WERI-Rb-1 (cell line): ENCODE results near the gene TNNI2.
"Not testable (repeated sequence)": the region's sequence is repeated elsewhere in the genome, so short reads cannot be mapped to it uniquely, and the experiment has no call there.

Experiments
- DNase-seq: peaks from one replicate; pipeline ENCODE4 v3.0.0-alpha.2; 2020
- H3K27ac ChIP-seq: fragments of 250-450 bp; sonication (Bioruptor Pico); 2 replicates; pipeline ENCODE4 v1.5.1; 2020; ENCODE audit warnings: mild to moderate bottlenecking, moderate library complexity
- H3K27me3 ChIP-seq: fragments of 250-450 bp; sonication (Bioruptor Pico); 2 replicates; pipeline ENCODE4 v1.5.1; 2021; ENCODE audit warnings: mild to moderate bottlenecking, low read depth, moderate library complexity; ENCODE audit not compliant: insufficient read depth, severe bottlenecking
- H3K36me3 ChIP-seq: fragments of 250-450 bp; sonication (Bioruptor Pico); 2 replicates; pipeline ENCODE4 v1.5.1; 2020; ENCODE audit warnings: mild to moderate bottlenecking, moderate library complexity
- H3K4me3 ChIP-seq: 2 replicates; pipeline ENCODE4 v1.5.1; 2011; ENCODE audit warnings: low read depth, mild to moderate bottlenecking, control low read depth, low read length
- H3K9me3 ChIP-seq: fragments of 250-450 bp; sonication (Bioruptor Pico); 2 replicates; pipeline ENCODE4 v1.5.1; 2021; ENCODE audit warnings: mild to moderate bottlenecking, moderate library complexity; ENCODE audit not compliant: severe bottlenecking
- TF ChIP-seq, protein P1 (sequence below): IDR thresholded peaks from 2 replicates; pipeline ENCODE4 v1.5.1; 2011; ENCODE audit warnings: low read depth, mild to moderate bottlenecking, control low read depth, inconsistent platforms, low read length

The TNNI2 gene

DNA sequence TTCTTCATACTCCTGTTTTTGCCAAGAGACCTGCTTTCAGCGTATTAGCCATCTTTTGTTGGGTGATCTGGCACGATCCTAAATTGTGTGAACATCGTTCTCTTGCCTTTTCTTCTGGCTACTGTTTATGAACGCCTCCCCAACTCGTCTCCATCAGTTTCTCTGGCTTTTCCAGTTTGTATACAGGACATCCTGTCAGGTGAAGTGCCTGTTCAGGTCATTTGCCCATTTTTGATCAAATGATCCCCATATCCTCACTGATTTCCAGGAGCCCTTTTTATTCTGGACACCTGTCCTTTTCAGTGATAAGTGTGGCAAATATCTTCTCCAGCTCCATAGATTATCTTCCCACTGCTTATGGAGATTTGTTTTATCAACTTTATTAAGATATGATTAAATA is 26.5 kb upstream of the TNNI2 start:
- Histone ChIP-seq H3K9me3 (peaks cover 7% of the 10 kb centered on the region), H3K36me3 (no peaks in the 10 kb centered on the region), H3K27me3 (peaks cover 97% of the 10 kb centered on the region), H3K27ac (no peak overlapping the region), H3K4me3 (no peak overlapping the region)
- TF ChIP-seq, protein P1, sequence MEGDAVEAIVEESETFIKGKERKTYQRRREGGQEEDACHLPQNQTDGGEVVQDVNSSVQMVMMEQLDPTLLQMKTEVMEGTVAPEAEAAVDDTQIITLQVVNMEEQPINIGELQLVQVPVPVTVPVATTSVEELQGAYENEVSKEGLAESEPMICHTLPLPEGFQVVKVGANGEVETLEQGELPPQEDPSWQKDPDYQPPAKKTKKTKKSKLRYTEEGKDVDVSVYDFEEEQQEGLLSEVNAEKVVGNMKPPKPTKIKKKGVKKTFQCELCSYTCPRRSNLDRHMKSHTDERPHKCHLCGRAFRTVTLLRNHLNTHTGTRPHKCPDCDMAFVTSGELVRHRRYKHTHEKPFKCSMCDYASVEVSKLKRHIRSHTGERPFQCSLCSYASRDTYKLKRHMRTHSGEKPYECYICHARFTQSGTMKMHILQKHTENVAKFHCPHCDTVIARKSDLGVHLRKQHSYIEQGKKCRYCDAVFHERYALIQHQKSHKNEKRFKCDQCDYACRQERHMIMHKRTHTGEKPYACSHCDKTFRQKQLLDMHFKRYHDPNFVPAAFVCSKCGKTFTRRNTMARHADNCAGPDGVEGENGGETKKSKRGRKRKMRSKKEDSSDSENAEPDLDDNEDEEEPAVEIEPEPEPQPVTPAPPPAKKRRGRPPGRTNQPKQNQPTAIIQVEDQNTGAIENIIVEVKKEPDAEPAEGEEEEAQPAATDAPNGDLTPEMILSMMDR, result no peak
- no peak for DNase-seq

DNA sequence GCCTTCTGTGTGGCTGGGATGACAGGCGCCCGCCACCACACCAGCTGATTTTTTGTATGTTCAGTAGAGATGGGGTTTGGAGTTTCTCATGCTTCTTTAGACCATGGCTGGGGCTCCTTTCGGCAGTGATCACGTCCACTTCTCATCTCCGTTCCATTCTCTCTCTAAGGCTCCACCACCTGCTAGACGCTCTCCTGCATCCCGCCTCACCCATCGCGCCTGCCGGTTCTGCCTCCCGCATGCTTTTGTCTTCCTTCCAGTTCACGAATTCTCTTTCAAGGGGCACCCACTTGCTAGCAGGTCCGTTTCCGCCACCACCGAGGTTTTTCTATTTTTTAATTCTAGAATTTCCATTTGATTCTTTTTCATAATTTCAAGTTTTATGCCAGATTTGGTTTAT is 26.0 kb upstream of the TNNI2 start:
- Histone ChIP-seq H3K27ac (no peak overlapping the region), H3K27me3 (peaks cover 97% of the 10 kb centered on the region), H3K36me3 (no peaks in the 10 kb centered on the region), H3K9me3 (peaks cover 10% of the 10 kb centered on the region), H3K4me3 (no peak overlapping the region)
- no peak for DNase-seq
- TF ChIP-seq, protein P1, result no peak

DNA sequence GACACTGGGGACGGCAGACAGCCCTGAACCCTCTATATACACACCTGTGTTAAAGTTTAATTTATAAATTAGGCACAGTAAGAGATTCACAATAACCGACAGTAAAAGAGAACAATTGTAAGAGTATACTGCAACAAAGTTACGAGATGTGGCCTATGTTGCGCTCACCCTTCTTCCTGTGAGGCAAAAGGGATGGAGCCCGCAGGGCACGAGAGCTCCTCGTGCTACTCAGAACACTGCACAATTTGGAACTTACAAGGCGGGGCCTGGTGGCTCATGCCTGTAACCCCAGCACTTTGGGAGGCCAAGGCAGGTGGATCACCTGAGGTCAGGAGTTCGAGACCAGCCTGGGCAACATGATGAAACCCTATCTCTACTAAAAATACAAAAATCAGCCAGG is 25.4 kb upstream of the TNNI2 start:
- H3K36me3 ChIP-seq, H3K4me3 ChIP-seq, H3K27ac ChIP-seq, DNase-seq: not testable (repeated sequence)
- H3K9me3 ChIP-seq, result peaks cover 14% of the 10 kb centered on the region
- H3K27me3 ChIP-seq, result peaks cover 99% of the 10 kb centered on the region

DNA sequence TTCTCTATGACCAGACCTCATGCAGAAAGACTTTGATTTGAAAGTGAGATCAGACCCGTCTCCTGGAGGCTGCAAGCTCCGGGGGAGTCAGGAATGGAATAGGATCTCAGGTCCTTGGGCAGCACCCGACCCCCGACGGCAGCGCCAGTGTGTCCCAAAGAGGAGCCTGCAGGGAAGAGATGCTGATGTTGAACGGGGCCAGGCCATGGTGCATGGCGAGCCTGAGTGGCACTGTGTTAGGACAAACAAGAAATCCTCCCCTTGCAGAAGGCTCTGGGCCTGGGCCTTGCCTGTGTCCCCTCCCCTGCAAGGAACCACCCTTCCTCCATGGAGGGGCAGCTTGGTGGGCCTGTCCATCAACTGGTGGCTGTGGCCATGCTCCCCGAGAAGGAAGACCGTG is 24.1 kb upstream of the TNNI2 start:
- no peak overlapping the region for H3K4me3 ChIP-seq
- no peak for DNase-seq
- peaks cover 98% of the 10 kb centered on the region for H3K27me3 ChIP-seq
- H3K36me3 ChIP-seq, result no peaks in the 10 kb centered on the region
- no peak overlapping the region for H3K27ac ChIP-seq
- peaks cover 23% of the 10 kb centered on the region for H3K9me3 ChIP-seq
- TF ChIP-seq, protein P1, result no peak

DNA sequence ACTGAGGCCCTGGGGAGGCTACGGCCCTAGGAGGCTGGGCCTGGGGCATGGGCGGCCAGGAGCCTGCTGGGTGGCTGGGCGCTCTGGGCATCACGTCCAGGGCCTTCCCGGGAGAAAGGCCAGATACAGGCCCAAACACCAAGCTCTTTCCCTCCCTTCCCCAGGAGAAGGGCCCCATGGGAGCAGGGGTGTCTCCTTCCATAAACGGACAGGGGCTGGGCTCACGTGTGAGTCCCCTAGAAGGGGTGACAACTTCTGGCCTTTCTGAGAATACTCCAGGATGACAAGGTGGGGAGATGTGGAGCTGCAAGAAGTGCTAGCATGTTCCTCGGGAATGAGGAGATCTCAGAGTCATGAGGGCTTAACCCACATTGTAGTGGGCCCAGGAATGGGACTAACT is 23.5 kb upstream of the TNNI2 start:
- DNase-seq, result no peak
- Histone ChIP-seq H3K9me3 (peaks cover 23% of the 10 kb centered on the region), H3K4me3 (no peak overlapping the region), H3K36me3 (no peaks in the 10 kb centered on the region), H3K27me3 (peaks cover 98% of the 10 kb centered on the region), H3K27ac (no peak overlapping the region)
- TF ChIP-seq, protein P1, result no peak

DNA sequence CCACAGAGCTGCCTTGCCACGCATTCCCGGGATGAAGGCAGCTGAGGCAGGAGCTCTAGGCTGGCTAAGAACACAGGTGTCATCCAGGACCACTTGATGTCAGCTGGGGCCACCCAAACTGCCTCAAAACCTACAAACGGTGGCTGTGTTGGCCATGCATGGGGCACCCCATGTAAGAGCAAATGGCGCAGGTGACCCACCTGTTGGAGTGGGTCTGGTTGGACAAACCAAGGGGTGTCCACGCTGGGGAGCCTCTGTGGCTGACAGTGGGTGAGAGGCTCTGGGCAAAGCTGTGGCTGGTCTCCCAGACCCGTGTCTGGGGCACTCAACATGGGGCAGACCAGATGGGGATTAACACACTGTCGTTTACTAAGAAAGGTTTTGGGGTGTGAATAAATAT is 23.0 kb upstream of the TNNI2 start:
- no peak overlapping the region for H3K27ac ChIP-seq
- TF ChIP-seq, protein P1, result no peak
- DNase-seq, result no peak
- peaks cover 98% of the 10 kb centered on the region for H3K27me3 ChIP-seq
- H3K4me3 ChIP-seq, result no peak overlapping the region
- H3K36me3 ChIP-seq, result no peaks in the 10 kb centered on the region
- H3K9me3 ChIP-seq, result peaks cover 23% of the 10 kb centered on the region
